Epidermal melanocyte (primary cell): Measurements from ENCODE around the gene SKIC8.

Source experiments
- DNase-seq: peaks from one replicate; pipeline ENCODE4 v3.0.0; 2011; ENCODE audit warnings: low spot score; ENCODE audit not compliant: insufficient read length

Gene SKIC8

GRCh38 chr15:78299101-78299930, at the start of gene SKIC8:
SKIC8 (minus strand) TSS chr15:78299609; CDS start chr15:78295686, 3,923 bp downstream.
- DNase-seq = peak; percentile 89

GRCh38 chr15:78347586-78348543, 48.5 kb upstream of the SKIC8 start:
- DNase-seq = no peak

GRCh38 chr15:78345396-78346125, 46.2 kb upstream of the SKIC8 start:
- peak; percentile 70 for DNase-seq

GRCh38 chr15:78343276-78344060, 44.1 kb upstream of the SKIC8 start:
- DNase-seq = no peak

GRCh38 chr15:78342021-78342420, 42.6 kb upstream of the SKIC8 start:
- no peak for DNase-seq

GRCh38 chr15:78341057-78341987, 41.9 kb upstream of the SKIC8 start:
- DNase-seq = no peak

- no peak for DNase-seq
These were observed 41.0 kb upstream of the SKIC8 start, which contains the start of gene CRABP1 for GRCh38 chr15:78340231-78341056. CRABP1 (plus strand) TSS chr15:78340353; CDS start chr15:78340429, 76 bp downstream.

GRCh38 chr15:78339559-78339958, 40.1 kb upstream of the SKIC8 start:
- DNase-seq = no peak

GRCh38 chr15:78338781-78339180, 39.4 kb upstream of the SKIC8 start:
- DNase-seq = no peak

GRCh38 chr15:78335985-78336384, 36.6 kb upstream of the SKIC8 start:
- no peak for DNase-seq

- no peak for DNase-seq
These were observed 35.4 kb upstream of the SKIC8 start for GRCh38 chr15:78334845-78335244.

GRCh38 chr15:78329625-78330024, 30.2 kb upstream of the SKIC8 start:
- no peak for DNase-seq

GRCh38 chr15:78327466-78327865, 28.1 kb upstream of the SKIC8 start:
- DNase-seq = peak; percentile 62

- no peak for DNase-seq
These were observed 25.9 kb upstream of the SKIC8 start for GRCh38 chr15:78325092-78325843.

- DNase-seq = no peak
These were observed 24.7 kb upstream of the SKIC8 start for GRCh38 chr15:78324144-78324543.

GRCh38 chr15:78323693-78324092, 24.3 kb upstream of the SKIC8 start:
- no peak for DNase-seq

- DNase-seq = no peak
These were observed 23.5 kb upstream of the SKIC8 start for GRCh38 chr15:78322724-78323521.
